MCF 10A (cell line): ENCODE results near the gene NR3C2. TPM values are rescaled to one million over a fixed set of nuclear protein-coding genes. Genes with fewer than 3 reads are reported as not detected.

Source experiments
- BruUV-seq: library from RNA; stranded (reverse); fragments of 400-500 nt; replicated peaks from 2 replicates; lab custom pipeline; 2021; lab: Mats Ljungman, UMichigan
- CTCF ChIA-PET: fragments of 300-600 bp; sonication (Branson Sonifier 250); formaldehyde crosslinking; extraction: SDS; loops from one replicate; lab custom pipeline; 2021; ENCODE audit warnings: antibody characterized with exemption, inconsistent platforms; lab: Yijun Ruan, JAX
- POLR2A ChIA-PET: fragments of 300-600, 350-650 bp; sonication (Branson Sonifier 250); formaldehyde crosslinking; extraction: SDS; loops from one replicate; lab custom pipeline; 2020; ENCODE audit warnings: antibody characterized with exemption, inconsistent platforms; lab: Yijun Ruan, JAX
- DNase-seq: peaks from one replicate; pipeline ENCODE4 v3.0.0-alpha.2; 2018; ENCODE audit not compliant: unreplicated experiment
- H3K27ac Mint-ChIP-seq: one replicate; pipeline ENCODE4 v1.8.0; 2022; ENCODE audit warnings: mild to moderate bottlenecking, low read depth, mixed read lengths; ENCODE audit not compliant: unreplicated experiment
- H3K27me3 Mint-ChIP-seq: one replicate; pipeline ENCODE4 v1.8.0; 2022; ENCODE audit warnings: mixed read lengths; ENCODE audit not compliant: insufficient read depth, unreplicated experiment
- H3K36me3 Mint-ChIP-seq: one replicate; pipeline ENCODE4 v1.8.0; 2022; ENCODE audit warnings: mild to moderate bottlenecking, moderate library complexity, mixed read lengths; ENCODE audit not compliant: insufficient read depth, unreplicated experiment
- H3K4me1 Mint-ChIP-seq: one replicate; pipeline ENCODE4 v1.8.0; 2022; ENCODE audit warnings: mixed read lengths; ENCODE audit not compliant: insufficient read depth, unreplicated experiment
- H3K4me3 Mint-ChIP-seq: one replicate; pipeline ENCODE4 v1.8.0; 2022; ENCODE audit warnings: mild to moderate bottlenecking, moderate library complexity, mixed read lengths; ENCODE audit not compliant: unreplicated experiment
- H3K9me3 Mint-ChIP-seq: one replicate; pipeline ENCODE4 v1.8.0; 2022; ENCODE audit warnings: mixed read lengths; ENCODE audit not compliant: unreplicated experiment
- intact Hi-C: fragments of 100-400 bp; cut with micrococcal nuclease; formaldehyde crosslinking; loops from 2 replicates; pipeline ENCODE4 v1.14.1; 2022
- total RNA-seq: library from RNA; stranded (reverse); gene quantifications from 2 replicates; pipeline ENCODE4 v1.2.3, GENCODE V29; 2022
- TF ChIP-seq, protein P1 (sequence below): fragments of 200-600 bp; IDR thresholded peaks from one replicate; pipeline ENCODE4 v1.8.0; 2022; ENCODE audit warnings: antibody characterized with exemption, mild to moderate bottlenecking; ENCODE audit not compliant: unreplicated experiment

NR3C2 gene
- total RNA-seq, 1 experiment from 2014 or later = 0.21 TPM

GRCh38 chr4:148449921-148450320, 7.7 kb upstream of the NR3C2 start:
- Mint-ChIP-seq H3K27ac (no peak overlapping the region), H3K4me3 (no peak overlapping the region), H3K9me3 (no peaks in the 10 kb centered on the region), H3K4me1 (peaks cover 7% of the 10 kb centered on the region), H3K36me3 (no peaks in the 10 kb centered on the region), H3K27me3 (peaks cover 23% of the 10 kb centered on the region)
- ChIA-PET POLR2A (interaction anchor here (1.2 kb wide), 1 partner anchor 9 kb away, joined by 3 read pairs; no protein-coding TSS in a partner anchor), CTCF (no interaction called here)
- DNase-seq = no peak
- TF ChIP-seq, protein P1, sequence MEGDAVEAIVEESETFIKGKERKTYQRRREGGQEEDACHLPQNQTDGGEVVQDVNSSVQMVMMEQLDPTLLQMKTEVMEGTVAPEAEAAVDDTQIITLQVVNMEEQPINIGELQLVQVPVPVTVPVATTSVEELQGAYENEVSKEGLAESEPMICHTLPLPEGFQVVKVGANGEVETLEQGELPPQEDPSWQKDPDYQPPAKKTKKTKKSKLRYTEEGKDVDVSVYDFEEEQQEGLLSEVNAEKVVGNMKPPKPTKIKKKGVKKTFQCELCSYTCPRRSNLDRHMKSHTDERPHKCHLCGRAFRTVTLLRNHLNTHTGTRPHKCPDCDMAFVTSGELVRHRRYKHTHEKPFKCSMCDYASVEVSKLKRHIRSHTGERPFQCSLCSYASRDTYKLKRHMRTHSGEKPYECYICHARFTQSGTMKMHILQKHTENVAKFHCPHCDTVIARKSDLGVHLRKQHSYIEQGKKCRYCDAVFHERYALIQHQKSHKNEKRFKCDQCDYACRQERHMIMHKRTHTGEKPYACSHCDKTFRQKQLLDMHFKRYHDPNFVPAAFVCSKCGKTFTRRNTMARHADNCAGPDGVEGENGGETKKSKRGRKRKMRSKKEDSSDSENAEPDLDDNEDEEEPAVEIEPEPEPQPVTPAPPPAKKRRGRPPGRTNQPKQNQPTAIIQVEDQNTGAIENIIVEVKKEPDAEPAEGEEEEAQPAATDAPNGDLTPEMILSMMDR = no peak
- intact Hi-C loops = no loop called here
- no TSS peak for BruUV-seq

DNA sequence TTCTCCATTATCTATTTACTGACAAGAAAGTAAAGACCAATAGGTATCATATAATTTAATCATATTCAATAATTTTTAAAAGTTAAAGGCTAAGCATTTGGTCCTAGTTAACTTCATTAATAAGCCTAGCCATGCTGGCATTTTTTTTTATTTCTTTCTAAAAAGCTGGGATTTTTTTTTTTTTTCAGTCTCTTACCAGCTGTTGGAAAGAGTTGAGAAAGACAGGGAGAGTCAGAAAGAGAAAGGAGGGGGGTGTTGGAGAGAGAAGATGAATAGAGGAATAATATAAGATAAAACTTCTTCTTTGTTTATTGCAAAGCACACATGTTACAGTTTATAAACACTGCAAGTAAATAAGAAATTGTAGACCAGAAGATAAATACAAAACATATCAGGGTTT, 5.9 kb upstream of the NR3C2 start:
- H3K27me3 Mint-ChIP-seq = peaks cover 23% of the 10 kb centered on the region
- no peak overlapping the region for H3K27ac Mint-ChIP-seq
- no TSS peak for BruUV-seq
- ChIA-PET POLR2A (interaction anchor here (0.6 kb wide), 1 partner anchor 89 kb away, joined by 3 read pairs; no protein-coding TSS in a partner anchor), CTCF (interaction anchor here (0.6 to 1.1 kb wide), 2 partner anchors 568 to 584 kb away, joined by 3 to 6 read pairs; no protein-coding TSS in a partner anchor)
- no peak overlapping the region for H3K4me3 Mint-ChIP-seq
- TF ChIP-seq, protein P1 = no peak
- H3K9me3 Mint-ChIP-seq = no peaks in the 10 kb centered on the region
- intact Hi-C loops = no loop called here
- DNase-seq = no peak
- H3K4me1 Mint-ChIP-seq = peaks cover 7% of the 10 kb centered on the region
- no peaks in the 10 kb centered on the region for H3K36me3 Mint-ChIP-seq

DNA sequence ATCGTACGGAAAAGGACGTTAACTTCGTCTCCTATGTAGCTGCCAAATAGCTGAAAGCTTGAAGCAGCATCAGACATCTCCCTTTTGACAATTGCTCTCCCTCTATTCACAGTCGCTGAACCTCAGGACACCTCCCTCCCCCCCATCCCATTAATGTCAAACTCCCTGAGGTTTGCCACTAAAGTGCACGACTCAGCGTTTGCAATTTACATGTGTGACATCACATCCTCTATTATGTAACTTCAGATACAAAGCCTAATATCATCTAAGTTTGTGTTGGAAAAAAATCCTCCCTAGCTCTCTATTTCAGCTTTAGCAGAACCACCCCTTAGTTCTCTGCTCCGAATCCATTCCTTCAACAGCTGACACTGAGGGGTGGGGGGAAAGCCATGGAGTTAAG, 5.5 kb upstream of the NR3C2 start:
- intact Hi-C loops = no loop called here
- TF ChIP-seq, protein P1 = no peak
- H3K27me3 Mint-ChIP-seq = peaks cover 23% of the 10 kb centered on the region
- no peaks in the 10 kb centered on the region for H3K9me3 Mint-ChIP-seq
- H3K4me3 Mint-ChIP-seq = no peak overlapping the region
- BruUV-seq = no TSS peak
- DNase-seq = no peak
- H3K4me1 Mint-ChIP-seq = peaks cover 7% of the 10 kb centered on the region
- no peak overlapping the region for H3K27ac Mint-ChIP-seq
- no peaks in the 10 kb centered on the region for H3K36me3 Mint-ChIP-seq
- POLR2A ChIA-PET = interaction anchor here (0.6 kb wide), 1 partner anchor 89 kb away, joined by 3 read pairs; no protein-coding TSS in a partner anchor
- CTCF ChIA-PET = interaction anchor here (0.6 to 1.1 kb wide), 4 partner anchors 9 to 584 kb away, joined by 3 to 6 read pairs (median 4); no protein-coding TSS in a partner anchor

DNA sequence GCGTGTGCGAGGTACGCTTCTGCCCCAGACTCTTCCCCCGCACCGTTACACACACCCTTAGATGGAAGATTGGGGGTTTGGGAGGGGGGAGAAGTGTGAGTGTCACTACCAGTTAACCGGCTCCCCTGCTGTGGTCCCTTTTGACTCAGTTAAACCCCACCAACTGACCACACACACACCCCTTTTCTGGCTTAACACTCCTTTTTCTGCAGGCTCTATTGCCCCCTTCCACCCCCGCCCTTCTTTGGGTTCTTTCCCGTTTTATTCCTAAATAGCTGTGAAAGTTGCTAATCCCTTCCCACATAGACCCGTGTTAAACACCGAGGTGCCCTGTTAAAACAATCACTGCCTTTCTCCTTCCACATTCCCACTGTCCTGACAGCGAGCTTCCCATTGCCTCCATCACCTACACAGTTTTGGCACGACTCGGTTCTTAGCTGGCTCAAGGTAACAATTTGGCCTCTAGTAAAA, 3.7 kb upstream of the NR3C2 start:
- H3K27me3 Mint-ChIP-seq = peaks cover 23% of the 10 kb centered on the region
- POLR2A ChIA-PET = interaction anchor here (0.7 to 1.2 kb wide), 2 partner anchors 173 to 439 kb away, joined by 3 to 4 read pairs; no protein-coding TSS in a partner anchor
- CTCF ChIA-PET = interaction anchor here (0.6 to 1.2 kb wide), 4 partner anchors 12 to 813 kb away, joined by 3 read pairs; no protein-coding TSS in a partner anchor
- no peaks in the 10 kb centered on the region for H3K9me3 Mint-ChIP-seq
- TF ChIP-seq, protein P1 = no peak
- H3K4me3 Mint-ChIP-seq = peak overlapping the region; percentile 68
- intact Hi-C loops = no loop called here
- peaks cover 13% of the 10 kb centered on the region for H3K4me1 Mint-ChIP-seq
- BruUV-seq = no TSS peak
- H3K27ac Mint-ChIP-seq = no peak overlapping the region
- no peaks in the 10 kb centered on the region for H3K36me3 Mint-ChIP-seq
- no peak for DNase-seq
